Stimulated activated CD8-positive, alpha-beta memory T cell treated with anti-CD3 and anti-CD28 coated beads, Interleukin-4, amount 100 ng/mL, for 24 hours (primary cell): ENCODE measurements around the gene RBCK1.
"Not testable (repeated sequence)": the region's sequence is repeated elsewhere in the genome, so short reads cannot be mapped to it uniquely, and the experiment has no call there.

Source experiments
- DNase-seq: peaks from one replicate; pipeline ENCODE4 v3.0.0-alpha.2; 2020; ENCODE audit warnings: low read depth

RBCK1 gene

DNA sequence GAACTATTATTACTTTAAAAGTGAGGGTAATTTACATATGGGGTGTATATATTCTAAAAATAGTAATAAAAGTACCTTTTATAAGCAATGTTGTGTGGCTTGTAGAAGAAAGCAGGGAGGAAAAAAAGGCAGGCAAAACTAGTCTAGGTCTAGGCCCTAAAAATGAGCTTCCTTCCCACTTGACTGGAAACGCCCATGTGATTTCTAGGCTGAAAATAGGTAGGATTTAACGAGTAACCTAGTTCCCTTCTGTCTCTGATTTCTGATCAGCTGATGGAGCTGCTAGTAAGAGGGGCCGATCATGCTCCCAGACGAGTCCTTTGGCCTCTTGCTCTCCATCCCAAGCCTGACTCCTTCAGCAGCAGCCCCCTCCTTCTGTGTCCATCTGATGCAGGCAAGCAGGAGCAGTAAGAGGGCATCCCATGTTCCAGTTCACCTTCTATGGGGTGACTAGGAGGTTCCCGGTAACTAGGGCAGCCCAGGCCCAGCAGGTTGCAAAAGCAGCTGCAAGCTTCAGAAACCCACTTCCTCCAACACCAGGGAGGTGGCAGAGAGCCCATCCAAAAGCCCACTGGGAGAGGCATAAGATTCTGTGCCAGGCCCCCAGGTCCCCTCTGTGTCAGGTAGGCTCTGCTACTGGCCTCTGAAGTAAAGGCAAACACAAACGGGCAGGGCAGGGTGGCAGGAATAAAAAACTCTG, 29.8 kb downstream of the RBCK1 start:
- DNase-seq, result no peak

- DNase-seq, result peak; percentile 29
Observed at GRCh38 chr20:438571-439469, 30.7 kb downstream of the RBCK1 start.

DNA sequence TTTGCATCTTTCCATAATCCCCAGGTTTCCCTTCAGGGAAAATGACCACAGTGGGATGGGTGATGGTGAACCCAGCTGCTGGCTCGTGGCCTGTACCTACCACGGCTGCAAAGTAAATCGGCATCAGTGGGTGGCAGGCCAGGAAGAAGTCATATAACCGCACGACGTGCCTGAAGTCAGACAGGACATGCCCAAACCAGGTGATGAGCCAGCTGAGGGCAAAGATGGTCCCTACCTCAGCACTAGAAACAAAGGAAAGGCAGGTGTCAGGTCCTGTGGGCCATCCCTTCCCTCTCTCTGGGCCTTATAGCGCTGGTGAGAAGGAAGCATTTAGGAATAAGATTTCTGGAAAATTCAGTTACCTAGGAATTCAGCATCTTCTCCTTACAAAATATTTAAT, 32.0 kb downstream of the RBCK1 start:
- DNase-seq, result no peak

DNA sequence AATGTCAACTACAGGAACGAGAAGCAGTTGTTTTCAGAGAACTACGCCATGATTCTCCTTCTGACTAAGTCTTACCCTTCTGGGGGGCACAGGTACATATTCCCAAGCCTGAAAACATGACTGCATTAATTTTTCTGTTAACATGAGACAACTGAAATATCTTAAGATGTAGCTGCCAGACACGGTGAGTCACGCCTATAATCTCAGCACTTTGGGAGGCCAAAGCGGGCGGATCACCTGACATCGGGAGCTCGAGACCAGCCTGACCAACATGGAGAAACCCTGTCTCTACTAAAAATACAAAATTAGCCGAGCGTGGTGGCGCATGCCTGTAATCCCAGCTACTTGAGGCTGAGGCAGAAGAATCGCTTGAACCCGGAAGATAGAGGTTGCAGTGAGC, 32.5 kb downstream of the RBCK1 start:
- no peak for DNase-seq

GRCh38 chr20:443223-443775, 35.2 kb downstream of the RBCK1 start:
- DNase-seq, result no peak

DNA sequence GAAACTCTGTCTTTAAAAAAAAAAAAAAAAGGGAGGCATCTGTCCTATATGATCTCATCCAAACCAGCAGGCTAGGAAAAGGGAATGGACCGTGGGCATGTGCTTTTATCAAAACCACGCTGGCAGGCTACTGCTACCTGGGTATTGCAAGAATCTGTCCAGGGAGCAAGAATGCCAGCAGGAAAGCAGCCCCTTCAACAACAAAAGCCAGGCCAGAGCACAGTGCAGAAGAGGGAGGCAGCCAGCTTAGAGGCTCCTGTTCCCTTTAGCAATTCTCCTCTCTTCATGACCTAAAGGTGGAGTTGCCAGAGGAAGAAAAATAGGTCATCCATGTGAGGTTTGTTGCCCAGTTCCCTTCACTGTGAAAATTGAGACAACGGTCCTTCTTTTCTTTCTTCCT, 36.0 kb downstream of the RBCK1 start:
- DNase-seq, result no peak

- DNase-seq, result no peak
Observed at GRCh38 chr20:444862-445426, 36.8 kb downstream of the RBCK1 start.

- DNase-seq, result no peak
Observed at GRCh38 chr20:445514-446336, 37.6 kb downstream of the RBCK1 start.

DNA sequence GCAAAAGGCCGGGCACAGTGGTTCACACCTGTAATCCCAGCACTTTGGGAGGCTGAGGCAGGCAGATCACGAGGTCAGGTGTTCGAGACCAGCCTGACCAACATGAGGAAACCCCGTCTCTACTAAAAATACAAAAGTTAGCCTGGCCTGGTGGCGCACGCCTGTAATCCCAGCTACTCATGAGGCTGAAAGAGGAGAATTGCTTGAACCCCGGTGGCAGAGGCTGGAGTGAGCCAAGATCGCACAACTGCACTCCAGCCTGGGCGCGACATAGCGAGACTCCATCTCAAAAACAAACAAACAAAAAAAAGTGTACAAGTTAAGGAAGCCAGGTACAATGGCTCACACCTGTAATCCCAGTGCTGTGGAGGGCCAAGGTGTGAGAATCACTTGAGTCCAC, 43.9 kb downstream of the RBCK1 start:
- not testable (repeated sequence) for DNase-seq

DNA sequence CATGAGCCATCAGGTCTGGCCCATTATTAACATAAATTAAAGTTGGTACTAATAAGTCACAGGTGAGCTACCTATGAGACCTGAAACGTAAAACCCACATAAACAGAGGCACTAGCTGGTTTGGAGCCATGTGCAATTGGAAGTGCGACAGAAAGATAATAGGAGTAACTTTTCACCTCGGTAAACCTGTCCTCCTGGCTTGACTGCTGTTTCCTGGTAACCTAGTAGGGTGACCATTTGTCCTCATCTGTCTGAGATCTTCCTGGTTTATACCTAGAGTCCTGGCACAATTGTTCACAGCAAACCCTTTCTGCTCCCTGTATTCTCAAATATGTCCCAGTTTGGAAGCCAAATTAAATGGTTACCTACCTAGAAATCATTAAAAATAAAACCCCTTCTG, 46.9 kb downstream of the RBCK1 start:
- no peak for DNase-seq

DNA sequence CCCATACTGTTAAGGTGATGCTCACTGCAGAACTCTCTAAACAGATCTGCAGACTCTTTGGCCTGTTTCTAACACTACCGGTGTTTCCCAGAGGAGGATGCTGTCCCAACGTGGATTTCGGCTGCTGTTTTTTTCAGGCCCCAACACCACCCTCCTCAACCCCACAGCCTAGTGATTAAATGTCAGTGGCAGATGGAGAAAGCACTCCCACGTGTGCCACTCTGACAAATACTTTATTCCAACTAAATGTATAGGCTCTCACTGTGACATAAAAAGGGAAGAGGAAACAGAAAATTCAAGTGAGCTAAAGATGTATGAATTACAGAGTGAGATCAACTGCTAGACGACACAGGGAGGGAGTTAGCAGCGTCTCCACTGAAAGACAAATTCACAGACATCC, 50.7 kb downstream of the RBCK1 start:
- no peak for DNase-seq

DNA sequence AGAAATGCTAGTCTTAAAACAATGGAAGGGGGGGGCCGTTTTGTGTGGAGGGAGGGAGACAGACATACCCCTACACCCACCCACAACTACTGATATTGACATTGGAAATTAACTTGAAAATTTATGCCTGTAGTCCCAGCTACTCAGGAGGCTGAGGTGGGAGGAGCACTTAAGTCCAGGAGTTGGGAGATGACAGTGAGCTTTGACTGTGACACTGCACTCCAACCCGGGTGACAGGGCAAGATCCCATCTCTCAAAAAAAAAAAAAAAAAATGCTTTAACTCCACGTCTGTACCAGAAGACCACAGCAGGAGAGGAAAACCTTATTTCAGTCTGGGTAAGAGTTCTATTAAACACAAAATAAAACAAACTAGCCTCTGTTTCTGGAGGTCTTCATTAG, 52.1 kb downstream of the RBCK1 start:
- DNase-seq, result no peak

DNA sequence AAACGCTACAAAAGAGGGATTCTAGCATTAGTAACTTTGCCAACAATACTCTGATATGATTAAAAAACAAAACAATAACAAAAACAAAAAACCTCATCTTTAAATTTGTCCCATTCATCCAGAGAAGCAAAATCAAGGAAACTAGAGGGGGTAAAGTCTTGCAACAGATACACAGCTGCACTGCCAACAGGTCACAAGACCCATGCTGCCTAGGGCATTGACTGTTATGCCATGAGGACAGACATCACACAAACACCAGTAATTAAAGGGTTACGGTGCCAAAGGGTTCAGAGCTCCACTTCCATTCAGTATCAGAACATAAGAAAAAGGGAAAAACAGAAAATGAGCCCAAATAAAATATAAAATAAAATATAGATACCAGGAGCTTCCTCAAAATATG, 52.6 kb downstream of the RBCK1 start:
- DNase-seq, result no peak

GRCh38 chr20:461254-462198, 53.4 kb downstream of the RBCK1 start:
- DNase-seq, result peak; percentile 22

- peak; percentile 76 for DNase-seq
Observed at GRCh38 chr20:462199-462991, 54.3 kb downstream of the RBCK1 start, which contains the start of gene TBC1D20. TBC1D20 (minus strand) TSS chr20:462533; CDS start chr20:462405, 128 bp downstream.

DNA sequence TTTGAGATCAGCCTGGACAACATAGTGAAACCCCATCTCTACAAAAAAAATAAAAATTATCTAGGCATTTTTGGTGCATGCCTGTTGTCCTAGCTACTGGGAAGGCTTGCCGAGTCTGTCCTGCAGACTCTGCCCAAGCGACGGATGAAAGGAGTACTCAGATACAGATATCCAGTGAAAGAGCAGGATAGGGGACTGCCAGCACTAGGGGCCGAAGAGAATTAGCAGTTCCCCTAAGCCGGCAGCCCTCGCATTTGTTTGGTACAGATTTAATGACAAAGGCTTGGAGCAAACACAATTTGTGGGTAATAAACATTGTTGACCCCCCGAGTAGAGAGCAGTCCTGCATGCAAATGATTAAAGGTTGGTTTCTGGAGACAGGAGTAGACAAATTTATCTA, 59.7 kb downstream of the RBCK1 start:
- no peak for DNase-seq

DNA sequence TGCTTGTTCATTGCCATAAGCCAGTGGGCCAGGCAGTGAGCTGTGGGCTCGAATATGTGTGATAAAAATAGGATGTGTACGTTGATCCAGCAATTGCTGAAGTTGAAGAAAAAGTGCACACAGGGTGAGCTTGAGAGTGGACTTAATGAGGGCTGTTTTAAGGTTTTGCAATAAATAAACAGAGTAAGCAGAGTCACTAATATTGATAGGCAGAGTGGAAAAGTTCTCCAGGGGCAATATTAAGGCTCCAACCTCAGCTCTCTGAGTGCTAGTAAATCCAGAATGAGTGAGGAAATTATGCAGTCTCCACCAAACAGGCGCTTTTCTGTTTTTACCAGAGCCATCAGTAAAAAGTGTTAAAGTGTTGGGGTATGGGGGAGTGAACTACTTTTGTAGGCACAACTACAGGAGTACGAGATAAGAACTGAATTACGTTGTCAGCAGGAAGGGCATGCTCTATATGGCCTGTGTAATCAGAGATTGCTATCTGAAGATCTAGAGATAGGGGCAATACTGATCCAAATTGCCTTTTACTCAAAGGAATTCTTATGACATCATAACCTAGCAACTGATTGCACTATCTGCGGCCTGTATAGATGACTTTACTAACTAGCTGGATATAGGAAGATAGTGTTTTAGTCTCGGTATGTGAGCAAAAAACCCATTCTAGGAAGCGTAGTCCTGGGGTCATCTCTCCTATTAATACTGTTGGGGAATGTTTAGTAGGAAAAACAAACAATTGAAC, 61.8 kb downstream of the RBCK1 start:
- no peak for DNase-seq

- DNase-seq, result no peak
Observed at GRCh38 chr20:472137-472846, 64.2 kb downstream of the RBCK1 start.
